Body of pancreas (tissue), 4 donors: ENCODE measurements around the gene CDH4.

Source experiments
- POLR2A ChIP-seq, 3 donors: fragments of 450-650 bp; IDR thresholded peaks; one replicate each; pipeline ENCODE4 v1.6.1; 2016; ENCODE audit warnings: antibody characterized with exemption in 3 of 3, mild to moderate bottlenecking in 2 of 3
- TF ChIP-seq, protein P1 (sequence below), 7 experiments: fragments of 450-650 bp in 4 of 7; fragments of 200-600 bp in 3 of 7; sonication (generic) in 3 of 7; IDR thresholded peaks; one replicate each; pipeline ENCODE4 v1.5.1; 2016 to 2019; ENCODE audit warnings: antibody characterized with exemption in 7 of 7

DNA sequence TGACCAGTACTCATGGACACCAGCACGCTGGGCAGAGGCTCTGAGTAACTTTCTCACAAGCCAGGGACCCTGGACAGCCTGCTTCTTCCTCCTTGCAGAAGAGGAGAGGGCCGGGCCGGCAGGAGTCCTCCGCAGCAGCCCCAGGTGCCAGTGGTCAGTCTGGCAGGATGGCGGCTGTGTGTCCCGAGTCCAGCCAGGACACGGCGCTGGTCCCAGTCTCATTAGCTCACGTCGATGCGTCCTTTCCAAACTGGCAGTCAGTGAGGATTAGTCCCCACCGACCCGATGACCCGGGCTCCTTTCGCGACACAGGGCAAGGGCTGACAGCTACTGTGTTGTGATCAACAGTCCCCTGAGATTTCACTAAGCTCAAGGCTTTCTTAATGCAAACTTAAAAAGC, 546.6 kb downstream of the CDH4 start:
- no peak for TF ChIP-seq POLR2A (IDR thresholded peaks at IDR 0.05)
- TF ChIP-seq, protein P1, sequence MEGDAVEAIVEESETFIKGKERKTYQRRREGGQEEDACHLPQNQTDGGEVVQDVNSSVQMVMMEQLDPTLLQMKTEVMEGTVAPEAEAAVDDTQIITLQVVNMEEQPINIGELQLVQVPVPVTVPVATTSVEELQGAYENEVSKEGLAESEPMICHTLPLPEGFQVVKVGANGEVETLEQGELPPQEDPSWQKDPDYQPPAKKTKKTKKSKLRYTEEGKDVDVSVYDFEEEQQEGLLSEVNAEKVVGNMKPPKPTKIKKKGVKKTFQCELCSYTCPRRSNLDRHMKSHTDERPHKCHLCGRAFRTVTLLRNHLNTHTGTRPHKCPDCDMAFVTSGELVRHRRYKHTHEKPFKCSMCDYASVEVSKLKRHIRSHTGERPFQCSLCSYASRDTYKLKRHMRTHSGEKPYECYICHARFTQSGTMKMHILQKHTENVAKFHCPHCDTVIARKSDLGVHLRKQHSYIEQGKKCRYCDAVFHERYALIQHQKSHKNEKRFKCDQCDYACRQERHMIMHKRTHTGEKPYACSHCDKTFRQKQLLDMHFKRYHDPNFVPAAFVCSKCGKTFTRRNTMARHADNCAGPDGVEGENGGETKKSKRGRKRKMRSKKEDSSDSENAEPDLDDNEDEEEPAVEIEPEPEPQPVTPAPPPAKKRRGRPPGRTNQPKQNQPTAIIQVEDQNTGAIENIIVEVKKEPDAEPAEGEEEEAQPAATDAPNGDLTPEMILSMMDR (IDR thresholded peaks at IDR 0.05) = no peak
